ENCODE data around the gene LGI1. TPM values are rescaled to one million over a fixed set of nuclear protein-coding genes. Genes with fewer than 3 reads are reported as not detected.

The LGI1 gene
- total RNA-seq = not detected

GRCh38 chr10:93757801-93758507 lies at the start of gene LGI1:
TSS of gene LGI1 (plus strand) at chr10:93757936. CDS start at chr10:93758145, 209 bp downstream.
- Mint-ChIP-seq H3K27ac (no peak within 1 kb of the TSS), H3K9me3 (no peaks in the 10 kb centered on the region), H3K4me3 (no peak within 1 kb of the TSS), H3K27me3 (peaks cover 46 to 74% of the 10 kb centered on the region in 2 donors), H3K36me3 (no peaks in the 10 kb centered on the region), H3K4me1 (ENCODE audit: low read depth in 2 of 2) (peaks cover 0 to 6% of the 10 kb centered on the region in 2 donors)
- ATAC-seq (no peak), DNase-seq (ENCODE audit: low spot score) (no peak)

- peaks cover 0 to 16% of the 10 kb centered on the region in 2 donors for H3K27me3 Mint-ChIP-seq
- H3K4me3 Mint-ChIP-seq = no peak overlapping the region
- no peaks in the 10 kb centered on the region for H3K4me1 Mint-ChIP-seq (ENCODE audit: low read depth in 2 of 2)
- H3K9me3 Mint-ChIP-seq = no peaks in the 10 kb centered on the region
- ATAC-seq (no peak), DNase-seq (ENCODE audit: low spot score) (no peak)
- H3K27ac Mint-ChIP-seq = no peak overlapping the region
- no peaks in the 10 kb centered on the region for H3K36me3 Mint-ChIP-seq
Observed at GRCh38 chr10:93710333-93710909, 47.3 kb upstream of the LGI1 start.

DNA sequence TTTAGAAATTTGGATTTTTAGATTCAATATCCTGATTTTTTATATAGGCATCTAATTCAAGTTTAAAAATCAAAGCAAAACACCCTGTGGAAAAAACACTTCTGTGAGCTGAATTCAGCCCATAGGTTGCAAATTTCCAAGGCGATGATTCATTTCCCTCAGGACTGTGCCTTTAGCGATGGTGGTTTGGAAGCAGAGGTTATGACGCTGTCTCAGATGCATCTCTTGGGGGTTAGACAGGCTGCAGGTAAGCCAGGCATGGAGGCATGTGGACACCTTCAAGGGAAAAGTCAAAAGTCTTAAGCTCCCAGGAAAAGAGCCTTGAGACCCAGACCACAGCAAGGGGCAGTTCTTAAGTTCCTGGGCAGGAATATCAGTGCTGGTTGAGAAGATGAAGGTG lies 45.8 kb upstream of the LGI1 start:
- Mint-ChIP-seq H3K27me3 (peaks cover 0 to 15% of the 10 kb centered on the region in 2 donors), H3K9me3 (no peaks in the 10 kb centered on the region), H3K4me1 (ENCODE audit: low read depth in 2 of 2) (no peaks in the 10 kb centered on the region), H3K36me3 (no peaks in the 10 kb centered on the region), H3K27ac (no peak overlapping the region), H3K4me3 (no peak overlapping the region)
- ATAC-seq (no peak), DNase-seq (ENCODE audit: low spot score) (no peak)

DNA sequence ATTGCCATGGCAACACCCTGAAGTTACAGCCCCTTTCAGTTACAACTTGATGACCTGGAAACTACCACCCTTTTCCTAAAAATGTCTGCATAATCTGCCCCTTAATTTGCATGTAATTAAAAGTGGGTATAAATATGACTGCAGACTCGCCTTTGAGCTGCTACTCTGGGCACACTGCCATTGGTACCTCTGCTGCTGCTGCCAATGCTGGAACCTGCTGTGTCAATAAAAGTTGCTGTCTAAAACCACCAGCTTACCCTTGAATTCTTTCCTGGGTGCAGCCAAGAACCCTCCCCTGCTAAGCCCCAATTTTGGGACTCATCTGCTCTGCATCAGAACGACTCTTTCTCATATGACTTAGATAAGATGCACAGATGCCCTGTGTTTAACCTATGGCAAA lies 45.1 kb upstream of the LGI1 start:
- no peak for DNase-seq (ENCODE audit: low spot score)
- no peak for ATAC-seq
- H3K9me3 Mint-ChIP-seq = no peaks in the 10 kb centered on the region
- no peak overlapping the region for H3K27ac Mint-ChIP-seq
- H3K36me3 Mint-ChIP-seq = no peaks in the 10 kb centered on the region
- no peak overlapping the region for H3K4me3 Mint-ChIP-seq
- peaks cover 0 to 10% of the 10 kb centered on the region in 2 donors for H3K27me3 Mint-ChIP-seq
- H3K4me1 Mint-ChIP-seq (ENCODE audit: low read depth in 2 of 2) = no peaks in the 10 kb centered on the region

DNA sequence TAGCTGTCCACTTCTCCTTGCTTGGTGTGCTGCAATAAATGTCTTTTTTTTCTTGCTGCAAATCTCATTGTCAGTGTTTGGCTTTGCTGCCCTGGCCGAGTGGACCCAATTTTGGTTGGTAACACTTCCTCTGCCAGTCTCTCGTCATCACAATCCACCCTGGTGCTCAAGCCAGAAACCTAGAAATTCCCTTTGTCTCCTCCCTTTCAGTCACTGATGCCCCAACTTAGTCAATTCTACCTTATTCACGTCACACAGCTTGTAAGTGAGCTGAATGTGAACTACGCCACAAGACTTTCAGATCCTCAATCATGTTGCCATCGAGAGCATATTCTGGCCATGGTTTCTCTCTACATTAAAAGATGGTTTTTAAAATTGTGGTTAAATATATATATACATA lies 42.4 kb upstream of the LGI1 start:
- Mint-ChIP-seq H3K27ac (no peak overlapping the region), H3K4me1 (ENCODE audit: low read depth in 2 of 2) (no peaks in the 10 kb centered on the region), H3K4me3 (no peak overlapping the region), H3K27me3 (peaks cover 15 to 16% of the 10 kb centered on the region in 2 donors), H3K36me3 (no peaks in the 10 kb centered on the region), H3K9me3 (no peaks in the 10 kb centered on the region)
- ATAC-seq (no peak), DNase-seq (ENCODE audit: low spot score) (no peak)

GRCh38 chr10:93716766-93717165 lies 41.0 kb upstream of the LGI1 start:
- Mint-ChIP-seq H3K27ac (no peak overlapping the region), H3K4me1 (ENCODE audit: low read depth in 2 of 2) (no peaks in the 10 kb centered on the region), H3K4me3 (no peak overlapping the region), H3K9me3 (no peaks in the 10 kb centered on the region), H3K36me3 (no peaks in the 10 kb centered on the region), H3K27me3 (peaks cover 19 to 23% of the 10 kb centered on the region in 2 donors)
- ATAC-seq (no peak), DNase-seq (ENCODE audit: low spot score) (no peak)

- Mint-ChIP-seq H3K9me3 (no peaks in the 10 kb centered on the region), H3K36me3 (no peaks in the 10 kb centered on the region), H3K27me3 (peaks cover 24 to 34% of the 10 kb centered on the region in 2 donors), H3K4me3 (no peak overlapping the region), H3K4me1 (ENCODE audit: low read depth in 2 of 2) (no peaks in the 10 kb centered on the region), H3K27ac (no peak overlapping the region)
- ATAC-seq (peak in 1 of 2 donors; percentile 20), DNase-seq (ENCODE audit: low spot score) (no peak)
Observed at GRCh38 chr10:93718937-93719725, 38.6 kb upstream of the LGI1 start.

GRCh38 chr10:93719901-93720300 lies 37.8 kb upstream of the LGI1 start:
- H3K9me3 Mint-ChIP-seq = no peaks in the 10 kb centered on the region
- H3K4me3 Mint-ChIP-seq = no peak overlapping the region
- no peaks in the 10 kb centered on the region for H3K36me3 Mint-ChIP-seq
- no peak for DNase-seq (ENCODE audit: low spot score)
- no peak for ATAC-seq
- peaks cover 24 to 36% of the 10 kb centered on the region in 2 donors for H3K27me3 Mint-ChIP-seq
- H3K4me1 Mint-ChIP-seq (ENCODE audit: low read depth in 2 of 2) = no peaks in the 10 kb centered on the region
- no peak overlapping the region for H3K27ac Mint-ChIP-seq

GRCh38 chr10:93722550-93722949 lies 35.2 kb upstream of the LGI1 start:
- ATAC-seq (no peak), DNase-seq (ENCODE audit: low spot score) (no peak)
- no peaks in the 10 kb centered on the region for H3K36me3 Mint-ChIP-seq
- H3K4me3 Mint-ChIP-seq = no peak overlapping the region
- peaks cover 30 to 49% of the 10 kb centered on the region in 2 donors for H3K27me3 Mint-ChIP-seq
- H3K27ac Mint-ChIP-seq = no peak overlapping the region
- H3K9me3 Mint-ChIP-seq = no peaks in the 10 kb centered on the region
- no peaks in the 10 kb centered on the region for H3K4me1 Mint-ChIP-seq (ENCODE audit: low read depth in 2 of 2)

DNA sequence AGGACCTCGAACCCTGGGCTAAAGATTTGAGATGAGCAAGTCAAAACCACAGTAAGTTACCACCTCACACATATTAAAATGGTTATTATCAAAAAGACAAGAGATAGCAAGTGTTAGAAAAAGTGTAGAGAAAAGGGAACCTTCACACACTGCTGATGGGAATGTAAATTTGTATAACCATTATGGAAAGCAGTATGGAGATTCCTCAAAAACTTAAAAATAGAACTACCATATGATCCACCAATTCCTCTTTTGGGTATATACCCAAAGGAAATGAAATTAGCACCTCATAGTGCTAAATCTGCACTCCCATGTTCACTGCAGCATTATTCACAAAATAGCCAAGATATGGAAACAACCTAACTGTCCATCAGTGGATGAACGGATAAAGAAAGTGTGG lies 34.6 kb upstream of the LGI1 start:
- DNase-seq (ENCODE audit: low spot score) (no peak), ATAC-seq (no peak)
- Mint-ChIP-seq H3K4me3 (no peak overlapping the region), H3K4me1 (ENCODE audit: low read depth in 2 of 2) (no peaks in the 10 kb centered on the region), H3K36me3 (no peaks in the 10 kb centered on the region), H3K27me3 (peaks cover 33 to 54% of the 10 kb centered on the region in 2 donors), H3K27ac (no peak overlapping the region), H3K9me3 (no peaks in the 10 kb centered on the region)

DNA sequence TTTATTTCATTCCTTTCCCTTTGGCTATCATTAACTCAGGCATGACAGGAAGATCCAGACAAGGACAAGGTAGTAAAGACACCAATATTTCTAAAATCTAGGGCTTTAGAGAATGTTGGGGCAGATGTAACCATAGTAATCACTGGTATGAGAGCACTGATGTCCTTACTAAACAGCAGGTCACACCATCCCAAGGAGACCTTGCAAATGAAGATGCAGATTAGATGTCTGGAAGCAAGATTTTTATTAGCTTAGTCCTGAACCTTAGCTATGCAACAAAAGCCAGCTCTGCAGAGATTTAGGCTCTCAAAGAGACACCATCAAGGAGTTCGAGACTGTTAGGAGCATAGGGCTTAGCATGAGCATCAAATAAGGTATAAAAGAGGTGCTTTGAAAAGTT lies 31.7 kb upstream of the LGI1 start:
- no peak overlapping the region for H3K4me3 Mint-ChIP-seq
- no peaks in the 10 kb centered on the region for H3K36me3 Mint-ChIP-seq

DNA sequence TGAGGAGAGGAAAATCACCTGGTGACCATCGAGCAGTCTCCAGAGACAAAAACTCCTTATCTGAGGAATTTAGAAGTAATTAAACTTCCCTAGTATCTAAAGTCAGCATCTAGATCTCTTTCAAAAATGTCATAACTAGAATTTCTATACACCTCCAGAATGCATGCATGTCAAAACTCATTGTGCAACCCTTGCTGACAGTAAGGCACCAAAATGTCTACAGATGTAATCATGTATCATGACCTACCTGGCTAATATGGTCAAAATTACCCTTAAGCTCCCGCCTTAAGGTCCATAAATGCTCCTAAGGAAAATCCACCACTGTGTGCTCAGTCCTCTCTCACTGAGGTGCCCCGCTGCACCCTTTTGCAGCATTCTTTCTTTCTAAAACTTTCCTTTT lies 16.4 kb upstream of the LGI1 start:
- H3K4me1 Mint-ChIP-seq (ENCODE audit: low read depth in 2 of 2) = no peaks in the 10 kb centered on the region
- DNase-seq (ENCODE audit: low spot score) = no peak
- H3K36me3 Mint-ChIP-seq = no peaks in the 10 kb centered on the region
- no peak overlapping the region for H3K4me3 Mint-ChIP-seq
- peaks cover 18 to 34% of the 10 kb centered on the region in 2 donors for H3K27me3 Mint-ChIP-seq
- H3K27ac Mint-ChIP-seq = no peak overlapping the region
- ATAC-seq = no peak
- no peaks in the 10 kb centered on the region for H3K9me3 Mint-ChIP-seq

More for the DNA sequence above, 31.7 kb upstream of the LGI1 start:
- H3K27ac Mint-ChIP-seq = no peak overlapping the region
- H3K27me3 Mint-ChIP-seq = peaks cover 25 to 55% of the 10 kb centered on the region in 2 donors
- no peaks in the 10 kb centered on the region for H3K4me1 Mint-ChIP-seq (ENCODE audit: low read depth in 2 of 2)
- DNase-seq (ENCODE audit: low spot score) (no peak), ATAC-seq (no peak)
- no peaks in the 10 kb centered on the region for H3K9me3 Mint-ChIP-seq

DNA sequence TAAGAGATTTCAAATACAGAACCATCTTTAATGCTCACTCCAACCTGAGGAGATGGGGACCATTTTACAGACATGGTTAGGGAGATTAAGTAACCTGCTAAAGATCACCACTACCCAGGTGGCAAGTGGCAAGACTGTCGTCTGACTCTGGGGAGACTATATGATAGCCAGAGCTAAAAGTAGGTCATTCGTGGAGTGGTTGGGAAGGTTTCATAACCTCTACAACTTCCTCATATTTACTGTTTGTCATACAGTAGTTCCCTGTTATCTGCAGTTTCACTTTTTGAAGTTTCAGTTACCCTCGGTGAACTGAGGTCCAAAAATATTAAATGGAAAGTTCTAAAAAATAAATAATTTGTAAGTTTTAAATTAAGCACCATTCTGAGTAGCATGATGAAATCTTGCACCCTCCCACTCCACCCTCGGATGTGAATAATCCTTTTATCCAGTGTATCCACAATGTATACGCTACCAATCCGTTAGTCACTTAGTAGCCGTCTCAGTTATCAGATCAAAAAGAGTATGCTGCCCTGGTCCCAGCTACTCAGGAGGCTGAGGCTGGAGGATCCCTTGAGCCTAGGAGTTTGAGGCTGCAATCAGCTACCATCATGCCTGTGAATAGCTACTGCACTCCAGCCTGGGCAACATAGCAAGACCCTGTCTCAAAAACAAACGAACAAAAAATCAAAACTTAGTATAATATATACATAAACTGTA lies 14.9 kb upstream of the LGI1 start:
- Mint-ChIP-seq H3K36me3 (no peaks in the 10 kb centered on the region), H3K9me3 (no peaks in the 10 kb centered on the region), H3K27ac (no peak overlapping the region), H3K4me3 (no peak overlapping the region), H3K27me3 (peaks cover 13 to 20% of the 10 kb centered on the region in 2 donors), H3K4me1 (ENCODE audit: low read depth in 2 of 2) (no peaks in the 10 kb centered on the region)
- no peak for ATAC-seq
- no peak for DNase-seq (ENCODE audit: low spot score)

Measured in natural killer cell treated with Interleukin-12 subunit alpha and Interleukin-12 subunit beta and Interleukin-15 and Interleukin-18, amount 100 ng/mL, for 72 hours (primary cell).